HepG2 (cell line): Measurements from ENCODE around the gene API5. TPM values are rescaled to one million over a fixed set of nuclear protein-coding genes. Genes with fewer than 3 reads are reported as not detected.

Experiments used
- ATAC-seq: fragments of 200-7000 bp; cut with Tn5 transposase; 3 replicates; pipeline ENCODE4 v1.9.1; 2020; ENCODE audit warnings: mild to moderate bottlenecking, moderate library complexity
- BruUV-seq: library from RNA; stranded (reverse); fragments of 400-500 nt; replicated peaks from 2 replicates; lab custom pipeline; 2021; lab: Mats Ljungman, UMichigan
- CTCF ChIA-PET: fragments of 300-600 bp; formaldehyde crosslinking; extraction: SDS; loops from one replicate; lab custom pipeline; 2021; ENCODE audit warnings: low total read pairs, inconsistent platforms, low intra/inter-chr PET ratio; lab: Yijun Ruan, JAX
- POLR2A ChIA-PET: fragments of 350-600 bp; sonication (Branson Sonifier 250); formaldehyde crosslinking; loops from one replicate; lab custom pipeline; 2020; ENCODE audit warnings: antibody characterized with exemption, inconsistent platforms; lab: Yijun Ruan, JAX
- DNase-seq: peaks from one replicate; pipeline ENCODE4 v3.0.0-alpha.2; 2015; ENCODE audit warnings: low spot score
- FAIRE-seq: peaks from 3 replicates; lab custom pipeline; 2011; peaks lifted over from hg19 to GRCh38; lab: Jason Lieb, UNC
- H2AFZ ChIP-seq: one replicate; pipeline ENCODE4 v1.6.1; 2011; ENCODE audit warnings: low read length, inconsistent platforms
- H3K27ac ChIP-seq: fragments of 300-600 bp; 3 replicates; pipeline ENCODE4 v1.8.0; 2011; ENCODE audit warnings: mixed run types, mild to moderate bottlenecking, mixed read lengths, low read length, inconsistent platforms; ENCODE audit not compliant: insufficient read depth; ENCODE audit errors: extremely low read length
- H3K27me3 ChIP-seq, 2 experiments: fragments of 200-600 bp in 1 of 2; 2 replicates in 1 of 2; 3 replicates in 1 of 2; pipeline versions ENCODE4 v1.6.0 to v1.8.0; 2011; ENCODE audit warnings: low read length in 2 of 2, mild to moderate bottlenecking in 2 of 2, moderate library complexity in 2 of 2, inconsistent platforms in 1 of 2; ENCODE audit not compliant: insufficient read depth in 2 of 2, control insufficient read depth in 1 of 2
- H3K36me3 ChIP-seq, 2 experiments: fragments of 200-600 bp in 1 of 2; replicated peaks in 1 of 2; 2 replicates in 1 of 2; 3 replicates in 1 of 2; pipeline versions ENCODE4 v1.5.1 to v1.8.0; 2011; ENCODE audit warnings: low read length in 2 of 2, inconsistent platforms in 1 of 2; ENCODE audit not compliant: insufficient read depth in 2 of 2, control insufficient read depth in 1 of 2
- H3K4me1 ChIP-seq: 2 replicates; pipeline ENCODE4 v1.5.1; 2012; ENCODE audit warnings: low read length, inconsistent platforms; ENCODE audit not compliant: insufficient read depth
- H3K4me2 ChIP-seq: 2 replicates; pipeline ENCODE4 v1.6.0; 2011; ENCODE audit warnings: low read depth, low read length, inconsistent platforms
- H3K4me3 ChIP-seq, 3 experiments: fragments of 200-600 bp in 1 of 3; sonication (generic), shearing (Covaris generic) in 1 of 3; replicated peaks in 1 of 3; 2 replicates each; pipeline ENCODE4 v1.5.1; 2011 to 2016; ENCODE audit warnings: low read length in 3 of 3, inconsistent platforms in 2 of 3, low read depth in 2 of 3, mild to moderate bottlenecking in 2 of 3, control low read depth in 1 of 3, mixed read lengths in 1 of 3; ENCODE audit not compliant: insufficient read depth in 1 of 3
- H3K79me2 ChIP-seq: one replicate; pipeline ENCODE4 v1.6.1; 2011; ENCODE audit warnings: low read length, inconsistent platforms; ENCODE audit not compliant: insufficient read depth
- H3K9ac ChIP-seq: 2 replicates; pipeline ENCODE4 v1.6.0; 2011; ENCODE audit warnings: mild to moderate bottlenecking, low read depth, low read length, inconsistent platforms; ENCODE audit not compliant: insufficient read depth
- H3K9me3 ChIP-seq: 2 replicates; pipeline ENCODE4 v1.5.1; 2012; ENCODE audit warnings: mild to moderate bottlenecking, low read length
- H4K20me1 ChIP-seq: 2 replicates; pipeline ENCODE4 v1.6.0; 2011; ENCODE audit warnings: inconsistent platforms, mild to moderate bottlenecking, low read length, moderate library complexity; ENCODE audit not compliant: insufficient read depth
- EED ChIP-seq: sonication (generic); formaldehyde crosslinking; IDR thresholded peaks from 2 replicates; pipeline ENCODE4 v1.5.0; 2020; ENCODE audit warnings: mild to moderate bottlenecking, missing genetic modification reagents
- HMGXB4 ChIP-seq, 2 experiments: sonication (generic) in 1 of 2; formaldehyde crosslinking in 1 of 2; IDR thresholded peaks; 2 replicates each; pipeline versions ENCODE4 v1.4.0 to v1.6.1; 2018 to 2020; ENCODE audit warnings: missing genetic modification reagents in 2 of 2, borderline replicate concordance in 1 of 2, low read depth in 1 of 2, mild to moderate bottlenecking in 1 of 2, missing biosample characterization in 1 of 2
- MEF2D ChIP-seq: sonication (generic); formaldehyde crosslinking; IDR thresholded peaks from 2 replicates; pipeline ENCODE4 v1.5.1; 2020; ENCODE audit warnings: mild to moderate bottlenecking, missing genetic modification reagents
- MIER2 ChIP-seq: IDR thresholded peaks from 2 replicates; pipeline ENCODE4 v1.6.1; 2016; ENCODE audit warnings: missing biosample characterization, missing genetic modification reagents
- MTA3 ChIP-seq: sonication (generic); formaldehyde crosslinking; IDR thresholded peaks from 2 replicates; pipeline ENCODE4 v1.4.0; 2020; ENCODE audit warnings: missing genetic modification reagents
- MYNN ChIP-seq: sonication (generic); formaldehyde crosslinking; IDR thresholded peaks from 2 replicates; pipeline ENCODE4 v1.4.0; 2020; ENCODE audit warnings: mild to moderate bottlenecking, low read depth, missing genetic modification reagents
- SAFB2 ChIP-seq: sonication (generic); formaldehyde crosslinking; IDR thresholded peaks from 2 replicates; pipeline ENCODE4 v1.5.1; 2020; ENCODE audit warnings: missing genetic modification reagents, low read depth, mild to moderate bottlenecking, borderline replicate concordance
- ZNF264 ChIP-seq: sonication (generic); formaldehyde crosslinking; IDR thresholded peaks from 2 replicates; pipeline ENCODE4 v1.4.0; 2020; ENCODE audit warnings: missing genetic modification reagents
- ZNF282 ChIP-seq: fragments of 450-650 bp; IDR thresholded peaks from 2 replicates; pipeline ENCODE4 v1.6.1; 2018; ENCODE audit not compliant: partially characterized antibody
- ZNF432 ChIP-seq: sonication (generic); formaldehyde crosslinking; IDR thresholded peaks from 2 replicates; pipeline ENCODE4 v1.5.0; 2020; ENCODE audit warnings: missing genetic modification reagents, mild to moderate bottlenecking, borderline replicate concordance
- ZNF550 ChIP-seq: sonication (generic); formaldehyde crosslinking; IDR thresholded peaks from 2 replicates; pipeline ENCODE4 v1.4.0; 2020; ENCODE audit warnings: mild to moderate bottlenecking, missing genetic modification reagents, borderline replicate concordance
- ZNF552 ChIP-seq: sonication (generic); formaldehyde crosslinking; IDR thresholded peaks from 2 replicates; pipeline ENCODE4 v1.9.0; 2022; ENCODE audit warnings: missing genetic modification reagents, mild to moderate bottlenecking, borderline replicate concordance
- ZNF577 ChIP-seq: sonication (generic); formaldehyde crosslinking; IDR thresholded peaks from 2 replicates; pipeline ENCODE4 v1.4.0; 2020; ENCODE audit warnings: mild to moderate bottlenecking, low read depth, missing genetic modification reagents, borderline replicate concordance
- ZNF644 ChIP-seq: IDR thresholded peaks from 2 replicates; pipeline ENCODE4 v1.6.1; 2016; ENCODE audit warnings: low read depth
- WGBS: methylation state at CpG from one replicate; pipeline ENCODE4 v1.1.6; 2017; ENCODE audit warnings: low lambda C conversion rate; 5-methylcytosine and 5-hydroxymethylcytosine counted together
- in situ Hi-C: cut with HindIII; loops from 2 replicates; pipeline ENCODE4 v1.10.0; 2017; ENCODE audit warnings: low pct_unique_long_range_greater_than_20kb; ENCODE audit not compliant: extremely low pct_ligation_motif_present
- intact Hi-C: fragments of 100-400 bp; cut with micrococcal nuclease; formaldehyde crosslinking; loops from one replicate; pipeline ENCODE4 v1.10.0; 2022; ENCODE audit not compliant: unreplicated experiment
- polyA plus RNA-seq, 8 experiments: library from polyadenylated mRNA; depleted of rRNA in 3 of 8; stranded (reverse) in 7 of 8; unstranded in 1 of 8; fragments of >200 nt; fragmentation: Illumina TruSeq in 4 of 8; extraction: Trizol in 4 of 8; gene quantifications; 2 replicates each; pipeline versions ENCODE4 v1.2.1 to v1.2.3, GENCODE V29; 2011 to 2016; ENCODE audit warnings: low read depth in 4 of 8, missing spikeins in 1 of 8, mixed read lengths in 1 of 8; ENCODE audit not compliant: insufficient read depth in 1 of 8
- total RNA-seq, 5 experiments: library from RNA; depleted of rRNA; stranded (reverse); fragments of >200 nt; fragmentation: Illumina TruSeq; extraction: Trizol; gene quantifications; 2 replicates each; pipeline ENCODE4 v1.2.3, GENCODE V29; 2016; ENCODE audit warnings: low read depth in 1 of 5
- TF ChIP-seq, protein P1 (sequence below): sonication (generic); formaldehyde crosslinking; conservative IDR thresholded peaks from 2 replicates; pipeline ENCODE4 v1.4.0; 2020; ENCODE audit warnings: missing genetic modification reagents
- TF ChIP-seq, protein P2 (sequence below): sonication (generic); formaldehyde crosslinking; conservative IDR thresholded peaks from 2 replicates; pipeline ENCODE4 v1.8.0; 2022; ENCODE audit warnings: mild to moderate bottlenecking, moderate library complexity, missing genetic modification reagents

Gene API5
- total and polyA plus RNA-seq, 2 of the 13 experiments (the other 11 are each of a cell fraction or from before 2014, with no cell fraction given) = 21.6 to 59.0 TPM

DNA sequence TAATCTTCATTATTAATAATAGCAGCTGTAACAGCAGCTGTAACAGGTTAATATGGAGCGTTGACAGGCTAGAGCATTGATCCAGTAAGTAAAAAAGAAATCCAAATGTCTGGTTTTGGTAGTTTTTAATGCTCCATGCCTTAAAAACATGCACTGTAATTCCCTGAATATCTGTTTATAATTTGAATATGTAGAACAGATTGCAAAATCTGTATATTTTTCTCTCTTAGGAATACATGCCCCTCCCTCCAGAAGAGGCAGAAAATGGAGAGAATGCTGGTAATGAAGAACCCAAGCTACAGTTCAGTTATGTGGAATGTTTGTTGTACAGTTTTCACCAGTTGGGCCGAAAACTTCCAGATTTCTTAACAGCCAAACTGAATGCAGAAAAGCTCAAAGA lies 16.7 kb downstream of the API5 start:
- no peaks in the 10 kb centered on the region for H4K20me1 ChIP-seq
- DNase-seq (no peak), FAIRE-seq (no peak), ATAC-seq (no peak)
- no peaks in the 10 kb centered on the region for H3K27me3 ChIP-seq
- ChIA-PET POLR2A (interaction anchor here (1.1 kb wide), 1 partner anchor 30 kb away, joined by 3 read pairs; the partner anchor contains the start of gene TTC17), CTCF (no interaction called here)
- 98% methylated on average over 2 of the region's 2 CpGs for WGBS
- no peaks in the 10 kb centered on the region for H3K79me2 ChIP-seq
- no peaks in the 10 kb centered on the region for H3K9me3 ChIP-seq
- in situ Hi-C loops (loop anchor here (10.0 kb wide), 1 partner anchor 86 kb away; no protein-coding TSS in a partner anchor), intact Hi-C loops (no loop called here)
- no peak overlapping the region for H2AFZ ChIP-seq
- H3K36me3 ChIP-seq = peaks cover 19 to 74% of the 10 kb centered on the region in 2 experiments
- no peak overlapping the region for H3K4me2 ChIP-seq
- no peak overlapping the region for H3K9ac ChIP-seq
- no TSS peak for BruUV-seq
- TF ChIP-seq, protein P1, sequence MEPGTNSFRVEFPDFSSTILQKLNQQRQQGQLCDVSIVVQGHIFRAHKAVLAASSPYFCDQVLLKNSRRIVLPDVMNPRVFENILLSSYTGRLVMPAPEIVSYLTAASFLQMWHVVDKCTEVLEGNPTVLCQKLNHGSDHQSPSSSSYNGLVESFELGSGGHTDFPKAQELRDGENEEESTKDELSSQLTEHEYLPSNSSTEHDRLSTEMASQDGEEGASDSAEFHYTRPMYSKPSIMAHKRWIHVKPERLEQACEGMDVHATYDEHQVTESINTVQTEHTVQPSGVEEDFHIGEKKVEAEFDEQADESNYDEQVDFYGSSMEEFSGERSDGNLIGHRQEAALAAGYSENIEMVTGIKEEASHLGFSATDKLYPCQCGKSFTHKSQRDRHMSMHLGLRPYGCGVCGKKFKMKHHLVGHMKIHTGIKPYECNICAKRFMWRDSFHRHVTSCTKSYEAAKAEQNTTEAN (CRISPR knock-in tag) = no peak
- TF ChIP-seq MEF2D (CRISPR knock-in tag) (no peak), ZNF282 (no peak), ZNF552 (CRISPR knock-in tag) (no peak), MTA3 (CRISPR knock-in tag) (no peak), ZNF264 (CRISPR knock-in tag) (no peak), ZNF577 (CRISPR knock-in tag) (no peak), ZNF644 (no peak), ZNF550 (no peak), HMGXB4 (CRISPR knock-in tag; IDR thresholded peaks at IDR 0.05; ENCODE audit: borderline replicate concordance in 1 of 2, low read depth in 1 of 2) (no peak), EED (CRISPR knock-in tag) (no peak), MIER2 (CRISPR knock-in tag) (no peak), MYNN (CRISPR knock-in tag) (no peak), SAFB2 (CRISPR knock-in tag) (no peak), ZNF432 (no peak)
- TF ChIP-seq, protein P2, sequence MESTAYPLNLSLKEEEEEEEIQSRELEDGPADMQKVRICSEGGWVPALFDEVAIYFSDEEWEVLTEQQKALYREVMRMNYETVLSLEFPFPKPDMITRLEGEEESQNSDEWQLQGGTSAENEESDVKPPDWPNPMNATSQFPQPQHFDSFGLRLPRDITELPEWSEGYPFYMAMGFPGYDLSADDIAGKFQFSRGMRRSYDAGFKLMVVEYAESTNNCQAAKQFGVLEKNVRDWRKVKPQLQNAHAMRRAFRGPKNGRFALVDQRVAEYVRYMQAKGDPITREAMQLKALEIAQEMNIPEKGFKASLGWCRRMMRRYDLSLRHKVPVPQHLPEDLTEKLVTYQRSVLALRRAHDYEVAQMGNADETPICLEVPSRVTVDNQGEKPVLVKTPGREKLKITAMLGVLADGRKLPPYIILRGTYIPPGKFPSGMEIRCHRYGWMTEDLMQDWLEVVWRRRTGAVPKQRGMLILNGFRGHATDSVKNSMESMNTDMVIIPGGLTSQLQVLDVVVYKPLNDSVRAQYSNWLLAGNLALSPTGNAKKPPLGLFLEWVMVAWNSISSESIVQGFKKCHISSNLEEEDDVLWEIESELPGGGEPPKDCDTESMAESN (CRISPR knock-in tag) = no peak
- no peaks in the 10 kb centered on the region for H3K4me1 ChIP-seq
- no peak overlapping the region for H3K4me3 ChIP-seq
- no peak overlapping the region for H3K27ac ChIP-seq
